Endometrial microvascular endothelial cells (primary cell): ENCODE results near the gene CTNNBL1. TPM values are rescaled to one million over a fixed set of nuclear protein-coding genes. Genes with fewer than 3 reads are reported as not detected.
"Not testable (repeated sequence)": the region's sequence is repeated elsewhere in the genome, so short reads cannot be mapped to it uniquely, and the experiment has no call there.

Source experiments
- in situ Hi-C: cut with HindIII; loops from 2 replicates; pipeline ENCODE4 v1.10.0; 2017; ENCODE audit warnings: low sequenced_read_pairs, low pct_unique_long_range_greater_than_20kb; ENCODE audit errors: inconsistent ontology term
- total RNA-seq: library from RNA; depleted of rRNA; stranded (reverse); fragments of >200 nt; gene quantifications from one replicate; pipeline ENCODE4 v1.2.3, GENCODE V29; 2015; ENCODE audit errors: inconsistent ontology term

CTNNBL1 gene
- total RNA-seq, 1 donor from 2014 or later, result 45.2 TPM

- in situ Hi-C loops, result no loop called here
These were observed 17.4 kb upstream of the CTNNBL1 start for GRCh38 chr20:37676440-37676839.

GRCh38 chr20:37677969-37678861 is 15.6 kb upstream of the CTNNBL1 start:
- in situ Hi-C loops, result no loop called here

GRCh38 chr20:37679751-37680150 is 14.1 kb upstream of the CTNNBL1 start:
- in situ Hi-C loops, result not testable (repeated sequence)

- in situ Hi-C loops, result no loop called here
These were observed 13.4 kb upstream of the CTNNBL1 start for GRCh38 chr20:37680420-37680819.

- in situ Hi-C loops, result no loop called here
These were observed 12.3 kb upstream of the CTNNBL1 start for GRCh38 chr20:37681384-37682112.

GRCh38 chr20:37683146-37683545 is 10.7 kb upstream of the CTNNBL1 start:
- in situ Hi-C loops, result not testable (repeated sequence)

- in situ Hi-C loops, result no loop called here
These were observed 6.9 kb upstream of the CTNNBL1 start for GRCh38 chr20:37686762-37687477.

GRCh38 chr20:37687478-37687805 is 6.4 kb upstream of the CTNNBL1 start:
- in situ Hi-C loops, result no loop called here

GRCh38 chr20:37688093-37688492 is 5.7 kb upstream of the CTNNBL1 start:
- in situ Hi-C loops, result no loop called here

GRCh38 chr20:37690626-37691369 is 3.0 kb upstream of the CTNNBL1 start:
- in situ Hi-C loops, result no loop called here

- in situ Hi-C loops, result no loop called here
These were observed 1.2 kb upstream of the CTNNBL1 start for GRCh38 chr20:37692459-37693166.

GRCh38 chr20:37693242-37693634 is 592 bp upstream of the CTNNBL1 start:
- in situ Hi-C loops, result no loop called here

GRCh38 chr20:37695684-37696342 is 2.0 kb downstream of the CTNNBL1 start:
- in situ Hi-C loops, result no loop called here

GRCh38 chr20:37697314-37697713 is 3.5 kb downstream of the CTNNBL1 start:
- in situ Hi-C loops, result no loop called here

- in situ Hi-C loops, result no loop called here
These were observed 5.4 kb downstream of the CTNNBL1 start for GRCh38 chr20:37699202-37699601.

GRCh38 chr20:37700301-37700700 is 6.5 kb downstream of the CTNNBL1 start:
- in situ Hi-C loops, result no loop called here

- in situ Hi-C loops, result not testable (repeated sequence)
These were observed 7.8 kb downstream of the CTNNBL1 start for GRCh38 chr20:37701676-37702075.
